GM21423 (cell line): ENCODE results near the gene SYCP2.

Experiments used
- ATAC-seq: cut with Tn5 transposase; IDR thresholded peaks from one replicate; pipeline ENCODE4 v1.9.1; 2021; ENCODE audit warnings: mild to moderate bottlenecking, moderate library complexity; ENCODE audit not compliant: unreplicated experiment

Gene SYCP2

DNA sequence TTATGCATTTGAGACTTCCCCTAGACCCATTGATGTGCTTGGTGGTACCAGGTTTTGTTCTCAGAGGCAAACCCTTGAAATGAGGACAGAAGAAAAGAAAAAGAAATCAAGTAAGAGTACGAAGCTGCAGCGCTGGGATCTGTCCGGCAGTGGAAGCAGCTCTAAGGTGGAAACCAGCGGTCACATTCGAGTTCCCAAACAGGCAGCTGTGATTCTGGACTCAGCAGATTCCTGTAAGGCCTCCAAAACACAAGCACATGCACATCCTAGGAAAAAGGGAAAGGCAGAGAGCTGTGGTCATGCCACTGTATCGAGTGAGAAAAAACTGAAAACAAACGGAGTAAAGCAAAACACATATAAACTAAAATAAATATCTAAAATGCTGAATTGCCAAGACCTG lies 11.3 kb upstream of the SYCP2 start:
- ATAC-seq, result no peak

DNA sequence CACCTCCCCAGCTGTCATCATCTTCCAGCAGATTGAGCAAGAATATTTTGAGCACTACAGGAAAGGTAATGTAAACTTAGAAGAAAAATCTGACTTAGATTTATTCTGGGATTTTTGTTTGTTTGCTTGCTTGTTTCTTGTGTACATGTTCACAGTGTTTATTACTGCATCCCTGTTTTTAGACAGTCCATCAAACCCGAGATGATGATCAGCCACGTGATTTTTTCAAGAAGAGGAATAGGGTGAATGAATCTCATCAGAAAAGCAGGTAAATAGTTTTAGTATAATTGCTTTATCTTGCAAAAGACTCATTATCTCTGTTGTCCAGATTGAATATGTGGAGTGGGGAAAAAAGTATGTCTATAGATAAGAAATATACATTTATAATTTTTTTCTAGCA lies 8.8 kb upstream of the SYCP2 start:
- ATAC-seq, result no peak

DNA sequence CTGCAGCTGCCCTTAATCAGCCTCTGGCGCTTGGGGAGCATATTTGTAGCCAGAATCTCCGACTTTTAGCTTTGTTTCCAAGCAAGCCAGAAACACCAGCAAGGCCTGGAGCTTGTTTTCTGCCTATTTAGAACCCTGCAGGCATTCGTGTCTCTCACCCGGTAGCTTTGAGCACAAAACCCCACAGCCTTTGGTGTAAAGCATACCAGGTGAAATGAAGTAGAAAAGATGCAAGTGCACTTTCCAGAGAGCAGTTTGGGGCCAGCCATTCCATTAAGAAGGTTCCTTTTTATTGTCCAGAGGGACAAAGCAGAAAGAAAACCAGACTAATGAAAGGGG lies 7.5 kb upstream of the SYCP2 start:
- ATAC-seq, result no peak

DNA sequence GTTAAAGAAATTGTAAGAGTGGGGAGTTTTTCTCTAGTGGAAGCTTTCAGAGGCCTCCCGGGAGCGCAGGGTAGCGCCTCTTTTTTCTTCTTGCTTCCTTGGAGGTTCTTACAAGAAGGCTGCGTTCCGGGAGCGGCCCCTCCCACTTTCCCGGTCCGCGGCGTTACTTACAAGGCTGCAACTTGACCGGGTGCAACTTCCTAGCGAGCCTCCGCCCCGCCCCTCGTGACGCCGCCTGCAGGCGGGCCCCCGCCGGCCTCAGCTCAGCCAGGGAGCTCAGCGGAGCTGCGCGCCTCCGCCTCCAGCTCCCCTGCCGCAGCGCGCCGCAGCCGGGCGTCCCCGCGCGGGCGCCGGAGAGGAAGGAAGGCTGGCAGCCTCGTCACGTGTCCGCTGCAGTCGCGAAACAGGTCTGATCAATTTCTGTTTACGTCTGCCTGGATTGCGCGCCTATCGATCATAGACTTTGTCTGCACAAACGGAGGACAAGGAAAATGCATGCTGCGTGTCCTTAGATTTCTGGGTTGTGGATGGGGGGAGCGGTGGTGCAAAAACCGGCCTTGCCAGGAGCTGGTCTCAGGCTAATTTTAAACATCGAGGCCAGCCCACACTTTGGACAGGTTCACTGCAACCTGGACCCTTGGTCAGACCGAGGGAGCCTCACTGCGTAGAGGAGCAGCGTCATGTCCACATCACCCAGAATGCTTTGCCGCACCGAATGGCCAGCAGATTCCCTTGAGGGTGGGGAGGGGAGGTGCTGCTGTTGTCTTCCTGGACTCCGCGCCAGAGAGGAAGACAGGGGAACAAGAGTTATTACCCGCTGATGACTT lies 6.9 kb upstream of the SYCP2 start, which contains the start of the genes FAM217B and PPP1R3D:
TSS of gene FAM217B (plus strand) at position 261 of the 827 bp plus-strand sequence. CDS start 3,555 bp downstream, outside the sequence.
TSS of gene PPP1R3D (minus strand) at position 177 of the 827 bp plus-strand sequence. CDS start 374 bp downstream, outside the sequence.
- ATAC-seq, result peak; percentile 92

DNA sequence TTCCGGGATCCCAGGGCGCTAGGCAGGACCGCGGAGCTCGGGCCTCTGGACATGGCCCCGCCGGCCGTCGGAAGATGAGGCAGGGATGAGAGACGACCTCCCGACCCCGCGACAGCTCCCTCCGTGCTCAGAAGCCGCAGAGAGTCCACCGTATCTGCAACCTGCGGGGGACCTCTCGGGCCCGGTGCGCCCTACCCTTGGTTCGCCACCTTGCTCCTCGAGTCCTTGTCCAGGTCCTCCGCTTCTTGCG lies 6.4 kb upstream of the SYCP2 start:
- ATAC-seq, result peak; percentile 33

DNA sequence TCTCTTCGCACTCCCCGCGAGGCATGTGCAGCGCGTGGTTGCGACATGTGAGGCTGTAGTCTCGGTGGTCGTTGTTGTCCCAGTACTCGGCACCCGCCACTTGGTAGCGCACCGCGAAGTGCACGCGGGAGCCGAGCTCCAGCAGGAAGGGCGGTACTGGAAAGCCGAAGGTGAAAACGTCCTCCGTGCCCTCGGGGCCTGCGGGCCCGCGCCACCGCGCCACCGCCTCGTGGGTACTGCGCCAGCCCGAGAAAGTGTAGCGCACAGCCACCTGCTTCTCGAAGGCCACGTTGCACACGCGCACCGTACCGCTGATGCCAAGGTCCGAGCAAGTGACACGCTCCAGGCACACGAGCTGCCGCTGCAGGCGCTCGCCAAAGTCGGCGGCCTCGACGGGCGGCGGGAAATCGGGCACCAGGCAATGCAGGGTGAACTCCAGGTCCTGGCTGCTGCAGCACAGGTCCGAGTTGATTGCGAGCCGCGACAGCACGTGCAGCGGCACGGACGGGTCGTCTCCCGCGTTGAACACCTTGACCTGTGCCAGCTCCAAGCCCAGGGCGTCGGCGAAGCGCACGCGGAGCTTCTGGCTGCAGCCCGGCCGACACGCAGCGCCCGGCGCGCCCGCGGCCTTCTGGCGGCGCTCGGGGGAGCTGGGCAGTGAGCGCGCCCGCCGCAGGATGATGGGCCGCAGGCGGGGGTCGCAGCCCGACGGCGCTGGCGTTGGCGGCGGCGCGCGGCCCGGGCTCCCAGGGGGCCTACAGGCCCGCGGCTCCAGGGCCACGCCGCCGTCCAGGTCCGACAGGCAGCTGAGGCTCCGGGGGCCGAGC lies 5.8 kb upstream of the SYCP2 start:
- peak; percentile 25 for ATAC-seq

DNA sequence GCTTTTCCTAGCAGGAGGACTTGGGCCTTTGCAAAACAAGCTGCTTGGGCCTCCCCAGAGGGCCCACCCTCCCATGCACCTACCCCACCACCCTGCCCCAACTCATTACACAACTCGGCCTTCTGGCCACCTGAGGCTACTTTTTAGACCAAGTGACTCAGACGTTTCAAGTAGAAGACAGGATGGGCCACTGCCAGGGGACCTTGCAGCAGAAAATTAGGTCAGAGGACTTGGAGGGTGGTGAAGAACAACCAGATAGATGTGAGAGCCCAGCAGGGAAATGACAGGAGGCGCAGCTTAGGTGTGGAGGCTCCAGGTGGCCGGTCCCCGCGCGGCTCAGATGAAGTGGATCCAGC lies 5.2 kb upstream of the SYCP2 start:
- ATAC-seq, result no peak

DNA sequence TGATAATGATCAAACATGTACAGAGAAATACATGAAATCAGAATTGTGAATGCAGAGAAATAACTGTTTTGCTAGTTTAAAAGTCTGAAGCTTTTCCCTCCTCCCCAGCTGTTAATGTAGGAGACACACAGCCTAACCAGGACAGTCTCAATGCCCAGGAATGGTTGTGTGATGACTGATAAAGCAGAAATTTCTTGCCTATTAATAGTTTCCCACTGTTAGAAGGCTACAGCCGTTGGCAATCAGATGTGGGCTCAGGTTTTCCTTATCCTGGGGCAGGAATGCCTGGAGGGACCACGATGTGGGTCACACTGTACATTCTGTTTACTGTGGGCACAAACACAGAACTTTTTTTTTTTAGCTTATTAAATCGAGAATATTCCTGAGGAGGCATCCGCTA lies 4.8 kb upstream of the SYCP2 start:
- no peak for ATAC-seq

DNA sequence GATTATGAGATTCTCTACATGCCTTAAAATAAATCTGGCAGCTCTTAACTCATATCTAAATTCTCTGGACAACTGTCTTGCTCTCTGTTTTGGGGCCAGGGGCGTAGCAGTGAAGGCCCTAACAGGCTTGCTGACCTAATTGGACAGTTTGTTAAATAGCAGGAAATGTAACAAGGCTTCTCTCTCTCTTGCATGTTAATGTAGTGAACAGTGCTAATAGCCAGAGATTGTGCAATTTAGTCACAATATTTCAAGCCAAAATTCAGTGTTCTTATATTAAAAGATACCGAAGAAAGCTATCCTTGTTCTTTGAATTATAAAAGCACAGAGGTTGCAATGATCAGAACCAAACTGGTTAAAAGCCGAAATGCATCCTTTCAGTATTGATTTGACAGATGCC lies 3.7 kb upstream of the SYCP2 start:
- no peak for ATAC-seq

DNA sequence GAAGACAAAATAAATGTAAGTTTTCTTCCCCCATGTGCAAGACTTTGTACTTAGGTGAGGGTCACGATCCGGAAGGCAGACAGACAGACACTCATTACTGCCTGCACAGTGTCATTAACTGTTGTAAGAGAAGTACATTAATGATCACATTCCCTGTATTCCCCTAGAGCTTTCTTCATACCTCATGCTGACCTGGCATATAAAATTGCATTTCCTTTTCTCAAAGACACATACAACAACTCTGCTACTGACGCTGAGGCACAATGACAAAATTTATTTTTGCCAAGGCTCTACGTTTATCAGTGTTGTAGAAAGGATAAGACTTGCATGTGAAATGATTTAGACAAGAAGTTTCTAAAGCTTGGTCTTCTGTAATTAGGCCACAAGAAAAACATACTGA lies 3.0 kb upstream of the SYCP2 start:
- ATAC-seq, result no peak

DNA sequence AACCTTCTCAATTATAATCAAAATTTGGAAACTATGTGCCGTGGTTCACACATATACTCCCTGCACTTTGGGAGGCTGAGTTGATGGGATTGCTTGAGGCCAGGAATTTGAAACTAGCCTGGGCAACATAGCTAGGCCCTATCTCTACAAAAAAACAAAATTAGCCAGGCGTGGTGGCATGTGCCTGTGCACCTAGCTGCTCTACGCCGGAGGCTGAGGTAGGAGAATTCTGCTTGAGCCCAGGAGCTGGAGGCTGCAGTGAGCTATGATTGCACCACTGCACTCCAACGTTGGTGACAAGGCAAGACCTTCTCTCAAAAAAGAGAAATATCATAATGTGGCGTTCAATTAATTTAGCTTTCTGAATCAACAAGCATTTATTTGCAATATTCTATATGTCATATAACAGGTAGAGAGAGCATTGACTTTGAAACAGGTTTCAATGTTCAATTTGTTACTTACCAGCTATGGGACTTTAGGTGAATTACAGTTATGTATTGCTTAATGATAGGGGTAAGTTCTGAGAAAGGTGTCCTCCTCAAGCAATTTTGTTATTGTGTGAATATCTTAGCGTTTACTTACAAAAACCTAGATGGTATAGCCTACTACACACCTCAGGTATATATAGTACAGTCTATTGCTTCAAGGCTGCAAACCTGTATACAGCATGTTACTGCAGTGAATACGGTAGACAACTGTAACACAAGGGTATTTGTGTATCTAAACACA lies 2.2 kb upstream of the SYCP2 start:
- no peak for ATAC-seq

DNA sequence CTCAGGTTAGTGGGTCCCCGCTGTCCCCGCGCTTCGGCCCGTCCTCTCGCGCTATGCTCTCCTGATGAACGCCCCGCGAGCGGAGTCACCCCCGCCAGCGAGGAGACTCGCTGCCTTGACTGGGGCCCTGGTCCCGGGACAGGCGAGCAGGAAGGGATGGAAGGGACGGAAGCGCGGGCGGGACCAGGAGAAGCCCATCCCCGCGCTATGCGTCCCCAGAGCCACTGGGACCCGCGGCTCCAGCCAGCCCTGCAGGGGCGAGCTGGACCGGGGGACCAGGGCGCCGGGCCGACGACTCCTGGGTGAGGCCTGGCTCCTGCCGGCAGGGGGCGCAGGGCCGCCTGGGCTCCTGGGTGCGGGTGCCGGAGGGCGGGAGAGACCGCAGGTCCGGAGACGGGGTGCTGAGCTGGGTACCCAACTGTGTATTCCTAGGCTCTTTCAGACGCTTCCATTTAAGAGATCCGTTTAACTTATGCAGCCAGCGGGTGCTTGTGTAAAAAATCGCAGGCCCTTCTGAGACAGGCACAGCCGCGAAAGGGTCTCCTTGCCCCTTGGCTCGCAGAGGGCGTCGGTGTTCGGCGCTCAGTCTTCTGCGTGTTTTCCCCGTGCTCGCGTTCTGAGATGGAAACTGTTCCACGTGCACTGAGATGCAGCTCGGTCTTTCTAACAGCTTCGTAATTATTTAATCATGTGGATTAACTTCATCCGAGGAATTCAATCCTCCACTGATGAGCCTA lies 580 bp upstream of the SYCP2 start:
- peak; percentile 87 for ATAC-seq

DNA sequence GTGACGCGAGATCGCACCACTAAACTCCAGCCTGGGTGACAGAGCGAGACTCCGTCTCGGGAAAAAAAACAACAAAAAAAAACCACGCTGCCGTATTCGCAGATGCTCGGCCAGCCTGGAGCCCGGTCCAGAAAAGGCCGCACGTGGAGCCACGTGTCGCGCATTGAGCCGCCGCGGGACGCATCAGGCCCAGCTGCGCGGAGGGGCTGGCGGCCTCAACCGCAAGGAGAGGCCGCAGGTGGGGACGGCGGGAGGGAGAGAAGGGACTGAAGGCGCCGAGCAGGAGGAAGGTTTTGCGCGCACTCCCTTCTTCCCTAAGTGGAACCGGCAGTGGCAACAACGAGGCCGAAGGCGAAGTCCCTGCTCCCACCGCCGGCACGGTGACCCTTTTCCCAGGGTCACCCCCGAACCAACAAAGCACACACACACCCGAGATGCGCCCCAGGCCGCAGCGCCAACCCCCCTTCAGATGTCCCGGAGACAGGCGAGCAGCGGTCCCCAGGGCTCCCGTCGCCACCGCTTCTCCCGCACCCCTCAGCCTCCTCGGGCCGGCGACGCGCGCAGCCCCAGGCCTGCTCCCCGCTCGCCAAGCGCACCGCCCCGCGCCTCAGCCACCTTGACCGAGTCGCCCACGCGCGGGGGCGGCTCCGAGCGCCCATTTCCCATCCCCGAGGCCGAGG lies 681 bp downstream of the SYCP2 start:
- ATAC-seq, result no peak

DNA sequence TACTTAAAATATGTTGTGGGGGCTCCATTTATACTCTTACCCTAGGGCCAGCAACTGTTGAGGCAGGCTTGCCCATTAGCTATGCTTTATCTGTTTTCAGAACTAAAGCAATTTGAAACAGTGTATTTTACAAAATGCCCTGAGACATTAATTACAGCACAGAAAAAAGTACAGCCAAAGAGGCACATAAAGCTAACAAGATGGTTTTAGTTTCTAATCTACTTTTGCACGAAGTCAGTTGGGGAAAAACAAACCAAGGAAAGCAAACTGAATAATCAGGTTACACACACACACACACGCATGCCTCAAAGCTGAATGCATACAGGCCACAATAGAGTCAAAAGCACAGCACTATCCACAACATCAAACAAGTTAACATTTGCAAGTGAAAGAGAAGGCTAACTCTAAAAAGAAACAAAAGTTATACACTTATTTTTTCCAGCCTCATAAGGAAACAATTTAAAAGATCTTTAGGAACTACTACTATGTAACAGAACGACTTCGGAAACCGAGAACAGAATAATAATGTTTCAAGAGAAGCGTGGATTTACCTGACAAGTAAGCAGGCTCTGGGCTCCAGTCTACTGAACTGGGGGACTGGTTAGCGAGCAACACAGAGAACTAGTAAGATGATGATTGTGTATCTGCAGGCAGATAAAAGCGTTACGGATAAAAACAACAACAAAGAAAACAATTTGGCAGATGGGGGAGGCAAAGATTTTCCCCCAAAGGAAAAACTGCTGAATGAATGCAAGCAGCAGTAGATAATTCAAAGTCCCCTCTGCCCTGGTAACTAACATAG lies 1.7 kb downstream of the SYCP2 start:
- ATAC-seq, result no peak

DNA sequence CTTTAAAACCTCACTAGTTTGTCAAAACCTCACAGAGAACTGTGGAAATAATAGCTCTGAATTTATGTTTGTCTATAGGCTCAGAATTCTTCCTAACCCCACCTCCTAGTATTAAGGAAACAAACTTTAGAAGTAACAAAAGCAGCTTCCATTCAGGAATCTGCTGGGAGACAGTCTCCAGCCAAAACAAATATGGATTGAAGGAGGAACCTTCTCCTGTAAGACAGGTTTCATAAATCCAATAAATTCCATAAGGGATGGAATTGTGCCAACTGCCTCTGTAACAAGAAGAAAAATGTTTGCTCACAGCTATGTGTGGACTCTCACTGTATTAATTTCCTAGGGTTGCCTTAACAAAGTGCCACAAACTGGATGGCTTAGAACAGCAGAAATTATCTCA lies 7.5 kb downstream of the SYCP2 start:
- ATAC-seq, result no peak

DNA sequence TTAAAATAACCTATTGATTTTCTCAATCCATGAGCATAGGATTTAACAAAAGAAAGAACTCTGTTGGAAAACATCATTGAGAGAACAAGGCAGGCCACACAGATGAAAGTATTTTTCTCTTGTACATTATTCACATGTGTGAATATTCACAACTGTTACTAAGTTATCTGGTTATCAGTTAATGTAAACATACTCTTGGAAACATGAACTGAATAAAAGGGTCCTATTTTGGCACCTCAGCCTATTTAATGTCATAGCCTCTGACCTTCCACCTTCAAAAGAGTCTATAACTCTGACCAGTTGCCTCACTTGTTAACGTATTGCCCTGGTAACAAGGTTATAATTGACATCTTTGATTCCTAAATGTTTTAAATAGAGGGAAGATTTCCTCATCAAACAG lies 8.1 kb downstream of the SYCP2 start:
- ATAC-seq, result no peak

DNA sequence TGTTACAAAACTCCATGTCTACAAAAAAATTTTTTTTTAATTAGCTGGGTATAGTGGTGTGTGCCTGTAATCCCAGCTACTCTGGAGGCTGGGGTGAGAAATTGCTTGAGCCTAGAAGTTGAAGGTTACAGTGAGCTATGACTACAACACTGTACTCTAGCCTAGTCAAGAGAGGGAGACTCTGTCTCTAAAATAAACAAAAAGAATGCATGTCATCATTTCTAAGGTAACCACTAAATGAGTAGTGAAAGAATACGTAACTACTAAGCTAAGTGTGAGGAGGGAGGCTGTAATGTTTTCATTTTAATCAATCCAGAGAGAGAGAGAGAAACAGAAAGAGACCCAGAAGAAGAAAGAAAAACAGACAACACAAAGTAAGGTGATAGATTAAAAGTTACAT lies 9.9 kb downstream of the SYCP2 start:
- no peak for ATAC-seq

DNA sequence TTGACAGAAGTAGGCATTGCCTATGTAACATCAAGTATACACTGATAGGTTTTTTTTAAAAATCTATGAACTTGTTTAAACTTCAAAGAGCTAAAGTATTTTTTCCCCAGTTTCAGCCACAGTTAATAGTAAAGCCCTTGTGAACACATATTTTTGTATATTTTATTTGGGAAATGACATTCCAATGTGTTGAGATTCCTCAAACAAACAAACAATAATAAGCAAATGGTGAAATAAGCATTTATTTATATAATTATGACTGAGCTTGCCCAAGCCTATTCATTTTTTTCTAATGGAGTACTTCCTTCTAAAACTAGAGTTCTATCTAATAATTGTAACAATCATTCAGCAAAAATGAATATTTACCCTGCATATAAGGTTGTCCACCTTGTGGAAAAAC lies 12.5 kb downstream of the SYCP2 start:
- no peak for ATAC-seq

DNA sequence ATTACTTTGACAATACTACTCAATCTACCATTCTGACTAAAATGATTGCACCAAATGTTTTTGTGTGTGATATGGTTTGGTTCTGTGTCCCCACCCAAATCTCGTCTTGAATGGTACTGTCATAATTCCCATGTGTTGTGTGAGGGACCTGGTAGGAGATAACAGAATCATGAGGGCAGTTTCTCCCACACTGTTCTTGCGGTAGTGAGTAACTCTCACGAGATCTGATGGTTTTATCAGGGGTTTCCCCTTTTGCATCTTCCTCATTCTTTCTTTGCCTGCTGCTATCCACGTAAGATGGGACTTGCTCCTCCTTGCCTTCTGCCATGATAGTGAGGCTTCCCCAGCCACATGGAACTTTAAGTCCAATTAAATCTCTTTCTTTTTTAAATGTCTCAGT lies 20.8 kb downstream of the SYCP2 start:
- no peak for ATAC-seq

DNA sequence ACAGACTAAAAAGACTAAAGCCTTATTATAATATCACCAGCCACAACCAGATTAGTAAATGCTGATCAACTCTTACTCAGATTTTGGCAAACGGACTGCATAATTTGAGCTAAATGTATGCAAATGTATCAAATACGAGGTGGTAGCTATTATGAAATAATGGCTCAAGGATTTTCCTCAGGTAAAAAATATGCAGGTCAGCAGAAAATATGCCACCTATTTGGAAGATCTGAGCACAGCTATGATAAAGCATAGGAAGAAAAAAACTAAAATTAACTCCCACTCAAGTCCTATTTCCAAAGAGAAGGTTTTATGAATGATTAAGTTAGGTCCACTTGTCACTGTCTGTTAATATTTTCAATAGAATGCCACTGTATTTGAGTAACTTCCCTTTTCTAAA lies 22.4 kb downstream of the SYCP2 start:
- no peak for ATAC-seq
